ENCODE results near the gene PDE6C.

The PDE6C gene

DNA sequence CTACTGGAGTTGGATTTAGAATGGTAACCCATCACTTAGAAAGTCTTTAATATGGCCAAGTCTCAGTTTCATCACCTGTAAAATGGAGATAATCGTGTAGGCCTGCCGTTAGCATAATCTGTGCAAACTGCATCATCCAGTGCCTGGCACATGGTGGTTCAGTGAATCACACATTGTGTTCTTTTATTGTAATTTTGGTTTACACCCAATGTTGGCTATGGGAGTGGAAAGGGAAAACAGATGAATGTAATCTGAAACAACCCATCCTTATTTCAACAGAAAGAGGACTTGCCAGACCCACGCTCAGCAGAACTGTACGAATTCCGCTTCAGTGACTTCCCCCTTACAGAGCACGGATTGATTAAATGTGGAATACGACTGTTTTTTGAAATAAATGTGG, 27.5 kb downstream of the PDE6C start:
- no peak overlapping the region for H3K27ac ChIP-seq
- TF ChIP-seq, protein P1, sequence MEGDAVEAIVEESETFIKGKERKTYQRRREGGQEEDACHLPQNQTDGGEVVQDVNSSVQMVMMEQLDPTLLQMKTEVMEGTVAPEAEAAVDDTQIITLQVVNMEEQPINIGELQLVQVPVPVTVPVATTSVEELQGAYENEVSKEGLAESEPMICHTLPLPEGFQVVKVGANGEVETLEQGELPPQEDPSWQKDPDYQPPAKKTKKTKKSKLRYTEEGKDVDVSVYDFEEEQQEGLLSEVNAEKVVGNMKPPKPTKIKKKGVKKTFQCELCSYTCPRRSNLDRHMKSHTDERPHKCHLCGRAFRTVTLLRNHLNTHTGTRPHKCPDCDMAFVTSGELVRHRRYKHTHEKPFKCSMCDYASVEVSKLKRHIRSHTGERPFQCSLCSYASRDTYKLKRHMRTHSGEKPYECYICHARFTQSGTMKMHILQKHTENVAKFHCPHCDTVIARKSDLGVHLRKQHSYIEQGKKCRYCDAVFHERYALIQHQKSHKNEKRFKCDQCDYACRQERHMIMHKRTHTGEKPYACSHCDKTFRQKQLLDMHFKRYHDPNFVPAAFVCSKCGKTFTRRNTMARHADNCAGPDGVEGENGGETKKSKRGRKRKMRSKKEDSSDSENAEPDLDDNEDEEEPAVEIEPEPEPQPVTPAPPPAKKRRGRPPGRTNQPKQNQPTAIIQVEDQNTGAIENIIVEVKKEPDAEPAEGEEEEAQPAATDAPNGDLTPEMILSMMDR (conservative IDR thresholded peaks at IDR 0.05): no peak
- no peak for TF ChIP-seq ZFX (IDR thresholded peaks at IDR 0.05)

DNA sequence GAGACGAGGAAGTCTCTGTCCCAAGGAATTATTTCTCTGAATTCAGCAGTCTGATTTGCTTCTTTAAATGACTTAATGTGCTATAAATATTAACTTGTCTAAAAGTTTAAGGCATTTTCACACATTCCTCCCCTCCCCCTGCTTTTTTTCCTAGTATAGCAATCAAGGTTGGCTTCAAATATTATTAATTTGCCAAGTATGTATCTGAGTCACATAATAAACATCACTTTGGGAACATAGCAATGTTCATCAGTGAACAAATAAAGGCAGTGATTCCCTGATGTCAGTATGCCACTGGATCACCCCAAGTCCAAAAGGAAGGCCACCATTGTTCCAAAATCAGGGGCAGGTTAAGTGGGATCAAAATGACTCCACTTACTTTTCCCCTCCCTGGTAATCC, 40.5 kb downstream of the PDE6C start:
- TF ChIP-seq ZFX (IDR thresholded peaks at IDR 0.05): no peak
- TF ChIP-seq, protein P1 (conservative IDR thresholded peaks at IDR 0.05): no peak
- no peak overlapping the region for H3K27ac ChIP-seq

DNA sequence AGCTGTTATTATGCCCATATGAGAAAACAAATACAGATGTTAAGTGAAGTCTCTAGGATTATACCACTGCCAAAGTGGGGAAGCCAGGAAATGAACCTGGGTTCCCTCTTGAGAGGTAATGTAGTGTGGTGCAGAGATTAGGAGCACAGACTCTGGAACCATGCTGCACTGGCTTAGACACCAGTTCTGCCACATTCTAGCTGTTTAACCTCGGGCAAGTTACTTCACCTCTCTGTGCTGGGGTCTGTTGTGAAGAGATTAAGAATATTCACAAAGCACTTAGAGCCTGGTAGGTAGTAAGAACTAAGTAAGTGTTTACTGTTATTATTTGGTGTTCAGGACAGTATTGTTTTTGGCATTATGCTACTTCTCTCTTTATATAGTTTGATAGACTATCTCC, 41.9 kb downstream of the PDE6C start:
- no peak overlapping the region for H3K27ac ChIP-seq
- TF ChIP-seq ZFX (IDR thresholded peaks at IDR 0.05): no peak
- TF ChIP-seq, protein P1 (conservative IDR thresholded peaks at IDR 0.05): no peak

DNA sequence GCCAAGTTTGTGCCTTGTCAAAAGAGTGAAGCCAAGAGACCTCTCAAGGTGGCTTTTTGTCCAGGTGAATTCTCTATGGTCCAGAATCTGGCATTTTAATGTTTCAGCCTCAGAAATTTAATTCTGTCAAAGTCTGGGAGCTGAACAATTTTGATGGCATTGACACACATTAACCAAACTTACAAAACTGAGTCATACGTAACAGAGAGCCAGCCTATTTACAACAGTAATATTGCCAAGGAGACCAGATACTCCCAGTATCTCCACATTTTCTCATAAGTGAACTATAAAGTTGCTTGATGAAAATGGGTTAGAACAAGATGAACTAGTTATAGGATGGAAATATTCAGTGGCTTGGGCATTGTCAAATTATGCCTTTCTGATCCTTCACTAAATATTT, 43.8 kb downstream of the PDE6C start:
- TF ChIP-seq ZFX (IDR thresholded peaks at IDR 0.05): no peak
- TF ChIP-seq, protein P1 (conservative IDR thresholded peaks at IDR 0.05): no peak
- H3K27ac ChIP-seq: no peak overlapping the region

DNA sequence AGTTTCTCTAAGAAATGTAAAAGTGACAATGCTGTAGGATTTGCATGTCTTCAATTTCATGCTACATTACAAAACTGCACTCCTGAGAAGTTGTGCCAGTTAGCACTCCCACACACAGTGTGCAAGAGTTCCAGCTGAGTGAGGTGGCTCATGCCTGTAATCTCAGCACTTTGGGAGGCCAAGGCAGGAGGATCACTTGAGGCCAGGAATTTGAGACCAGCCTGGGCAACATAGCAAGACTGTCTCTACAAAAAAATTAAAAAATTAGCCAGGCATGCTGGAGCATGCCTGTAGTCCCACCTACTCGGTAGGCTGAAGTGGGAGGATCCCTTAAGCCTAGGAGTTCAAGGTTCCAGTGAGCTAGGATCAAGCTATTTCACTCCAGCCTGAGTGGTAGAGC, 45.4 kb downstream of the PDE6C start:
- TF ChIP-seq, protein P1 (conservative IDR thresholded peaks at IDR 0.05): no peak
- TF ChIP-seq ZFX (IDR thresholded peaks at IDR 0.05): no peak
- no peak overlapping the region for H3K27ac ChIP-seq

DNA sequence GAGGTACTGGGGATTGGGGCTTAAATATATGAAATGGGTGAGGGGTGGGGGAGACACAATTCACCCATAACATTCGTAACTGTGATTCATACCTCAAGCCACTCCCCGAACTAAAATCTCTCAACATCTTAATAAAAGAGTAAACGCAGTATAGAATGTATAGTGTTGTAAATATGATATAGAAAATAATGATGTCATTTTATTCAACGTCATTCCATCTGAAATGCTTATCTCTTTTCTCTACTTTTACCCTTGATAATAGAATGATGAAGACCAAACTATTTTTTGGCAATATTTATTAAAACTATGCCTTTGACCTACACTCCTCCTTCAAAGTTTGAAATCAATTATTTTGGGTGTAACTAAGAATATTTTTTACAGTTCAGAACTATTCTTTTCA, 53.7 kb downstream of the PDE6C start:
- TF ChIP-seq ZFX (IDR thresholded peaks at IDR 0.05): no peak
- TF ChIP-seq, protein P1 (conservative IDR thresholded peaks at IDR 0.05): no peak

DNA sequence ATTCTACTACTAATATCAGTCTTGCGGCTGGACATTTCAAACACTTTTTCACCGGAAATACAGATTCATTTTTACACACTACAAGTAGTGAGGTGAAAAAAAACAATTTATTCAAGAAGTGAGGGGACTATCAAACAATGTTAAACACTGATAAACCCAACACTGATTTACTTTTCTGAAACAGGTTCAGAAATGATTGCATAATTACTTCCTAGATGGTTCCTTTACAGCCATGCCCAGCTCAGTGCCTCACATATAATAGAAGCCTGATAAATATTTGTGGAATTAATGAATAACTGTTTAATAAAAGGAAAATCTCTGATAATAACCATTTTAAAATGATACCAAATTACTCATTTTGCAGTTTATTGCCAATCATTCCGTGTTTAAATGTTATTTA, 55.5 kb downstream of the PDE6C start:
- TF ChIP-seq ZFX (IDR thresholded peaks at IDR 0.05): no peak
- TF ChIP-seq, protein P1 (conservative IDR thresholded peaks at IDR 0.05): no peak
- no peak overlapping the region for H3K27ac ChIP-seq

More for the DNA sequence above, 53.7 kb downstream of the PDE6C start:
- H3K27ac ChIP-seq: no peak overlapping the region

Data from C4-2B (cell line).